GM12872 (cell line): Measurements from ENCODE around the gene KRT28.

Experiments
- TF ChIP-seq, protein P1 (sequence below): IDR thresholded peaks from 3 replicates; pipeline ENCODE4 v1.5.1; 2011; ENCODE audit warnings: low read depth, mild to moderate bottlenecking, low read length, moderate library complexity; ENCODE audit not compliant: insufficient read depth

The KRT28 gene

DNA sequence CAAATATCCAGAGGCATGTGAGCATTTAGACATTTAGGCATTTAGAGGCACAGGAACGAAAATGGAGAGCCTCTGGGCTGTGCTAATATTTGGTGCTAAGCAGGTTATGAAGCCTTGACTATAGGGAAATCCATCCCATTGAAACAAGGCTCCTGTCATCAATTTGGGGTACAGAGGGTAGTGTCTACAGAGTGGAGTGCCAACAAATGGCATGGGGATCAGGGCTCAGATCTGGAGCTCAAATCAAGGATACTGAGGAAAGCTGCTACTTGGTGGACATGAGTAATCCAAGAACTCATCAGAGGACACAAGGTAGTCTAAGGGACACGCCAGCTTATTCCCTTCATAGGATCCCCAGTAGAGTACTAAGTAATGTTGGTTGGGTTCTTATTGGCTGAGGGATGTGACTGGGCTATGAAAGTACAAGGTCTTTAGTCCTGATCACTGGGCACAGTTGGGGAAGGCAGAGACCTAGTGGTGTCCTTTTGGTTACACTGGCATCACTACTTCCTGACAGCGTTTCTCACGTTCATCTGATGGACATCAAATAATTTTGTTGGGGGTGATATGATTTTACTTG, 17.4 kb upstream of the KRT28 start:
- TF ChIP-seq, protein P1, sequence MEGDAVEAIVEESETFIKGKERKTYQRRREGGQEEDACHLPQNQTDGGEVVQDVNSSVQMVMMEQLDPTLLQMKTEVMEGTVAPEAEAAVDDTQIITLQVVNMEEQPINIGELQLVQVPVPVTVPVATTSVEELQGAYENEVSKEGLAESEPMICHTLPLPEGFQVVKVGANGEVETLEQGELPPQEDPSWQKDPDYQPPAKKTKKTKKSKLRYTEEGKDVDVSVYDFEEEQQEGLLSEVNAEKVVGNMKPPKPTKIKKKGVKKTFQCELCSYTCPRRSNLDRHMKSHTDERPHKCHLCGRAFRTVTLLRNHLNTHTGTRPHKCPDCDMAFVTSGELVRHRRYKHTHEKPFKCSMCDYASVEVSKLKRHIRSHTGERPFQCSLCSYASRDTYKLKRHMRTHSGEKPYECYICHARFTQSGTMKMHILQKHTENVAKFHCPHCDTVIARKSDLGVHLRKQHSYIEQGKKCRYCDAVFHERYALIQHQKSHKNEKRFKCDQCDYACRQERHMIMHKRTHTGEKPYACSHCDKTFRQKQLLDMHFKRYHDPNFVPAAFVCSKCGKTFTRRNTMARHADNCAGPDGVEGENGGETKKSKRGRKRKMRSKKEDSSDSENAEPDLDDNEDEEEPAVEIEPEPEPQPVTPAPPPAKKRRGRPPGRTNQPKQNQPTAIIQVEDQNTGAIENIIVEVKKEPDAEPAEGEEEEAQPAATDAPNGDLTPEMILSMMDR, result no peak

DNA sequence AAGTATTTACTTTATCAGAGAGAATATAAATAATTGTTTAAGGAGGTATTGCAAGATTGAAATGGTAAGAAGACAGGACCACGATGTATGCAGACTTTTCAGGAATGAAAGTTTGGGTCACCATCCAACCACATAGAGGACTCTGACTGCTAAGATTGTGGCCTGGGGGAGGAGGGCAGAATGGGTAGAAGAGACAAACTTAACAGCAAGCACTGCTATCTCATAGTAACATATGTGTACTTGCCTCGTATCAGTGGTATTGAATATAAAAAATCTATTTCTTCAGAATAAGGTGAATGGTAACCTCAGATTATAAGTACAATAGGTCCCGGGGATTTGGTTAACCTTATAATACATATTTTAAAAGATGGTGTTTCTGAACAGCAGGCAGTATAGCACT, 16.8 kb upstream of the KRT28 start:
- TF ChIP-seq, protein P1, result no peak

DNA sequence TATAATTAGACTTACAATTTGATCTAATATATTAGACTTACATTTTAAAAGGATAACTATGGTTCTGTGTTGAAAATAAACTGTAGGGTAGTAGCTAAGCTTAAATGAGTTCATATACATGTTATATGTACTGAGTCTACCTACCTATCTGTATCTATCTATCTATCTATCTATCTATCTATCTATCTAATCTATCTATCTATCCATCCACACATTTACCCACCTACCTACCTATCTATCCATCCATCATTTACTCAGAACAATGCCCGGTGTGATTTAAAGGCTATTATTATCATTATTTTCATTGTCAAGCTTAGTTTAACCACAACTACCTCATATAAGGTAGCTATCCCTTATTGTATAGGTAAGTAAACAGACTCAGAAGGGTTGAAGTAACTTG, 15.6 kb upstream of the KRT28 start:
- TF ChIP-seq, protein P1, result no peak

DNA sequence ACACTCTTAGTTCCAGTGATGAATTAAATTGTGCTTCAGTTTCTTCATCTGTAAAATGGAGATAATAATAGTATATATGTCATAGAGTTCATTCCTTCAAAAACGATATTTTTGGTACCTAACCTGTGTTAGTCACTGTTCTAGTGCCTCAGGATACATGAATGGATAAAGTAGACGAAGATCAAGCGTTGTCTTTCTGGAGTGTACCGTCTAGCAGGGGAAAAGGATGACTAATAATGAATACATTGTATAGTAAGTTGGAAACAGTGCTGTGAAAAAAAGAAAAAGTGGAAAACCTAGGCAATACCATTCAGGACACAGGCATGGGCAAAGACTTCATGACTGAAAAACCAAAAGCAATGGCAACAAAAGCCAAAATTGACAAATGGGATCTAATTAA, 14.0 kb upstream of the KRT28 start:
- TF ChIP-seq, protein P1, result no peak

DNA sequence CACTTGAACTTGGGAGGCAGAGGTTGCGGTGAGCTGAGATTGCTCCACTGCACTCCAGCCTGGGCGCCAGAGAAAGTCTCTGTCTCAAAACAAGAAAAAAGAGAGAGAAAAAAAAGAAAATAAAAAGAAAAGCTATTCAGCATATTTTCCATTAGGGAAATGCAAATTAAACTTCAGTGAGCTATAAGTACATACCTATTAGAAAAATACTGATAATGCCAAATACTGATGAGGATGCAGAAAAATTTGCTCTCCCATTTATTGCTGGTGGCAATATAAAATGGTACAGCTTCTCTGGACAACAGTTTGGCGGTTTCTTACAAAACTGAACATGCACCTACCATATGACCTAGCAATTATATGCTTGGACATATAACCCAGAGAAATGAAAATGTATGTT, 12.9 kb upstream of the KRT28 start:
- TF ChIP-seq, protein P1, result no peak

DNA sequence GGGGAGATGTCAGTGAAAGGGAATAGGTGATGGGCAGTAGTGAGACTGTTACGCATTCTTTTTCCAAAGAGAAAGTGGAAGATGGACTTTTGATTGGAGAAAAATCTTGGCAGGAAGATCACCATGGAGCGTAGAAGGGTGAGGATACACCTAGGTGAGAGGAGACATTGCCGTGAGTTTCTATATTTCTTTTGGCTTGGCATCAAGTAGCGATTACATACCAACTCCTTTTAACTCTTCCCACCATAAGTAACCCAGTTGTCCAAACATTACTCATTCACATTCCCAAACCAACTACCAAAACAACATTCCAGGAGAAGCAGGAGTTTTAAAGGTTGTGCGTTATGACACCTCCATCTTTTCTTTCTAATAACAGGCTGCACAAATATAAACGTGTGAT, 10.7 kb upstream of the KRT28 start:
- TF ChIP-seq, protein P1, result no peak

DNA sequence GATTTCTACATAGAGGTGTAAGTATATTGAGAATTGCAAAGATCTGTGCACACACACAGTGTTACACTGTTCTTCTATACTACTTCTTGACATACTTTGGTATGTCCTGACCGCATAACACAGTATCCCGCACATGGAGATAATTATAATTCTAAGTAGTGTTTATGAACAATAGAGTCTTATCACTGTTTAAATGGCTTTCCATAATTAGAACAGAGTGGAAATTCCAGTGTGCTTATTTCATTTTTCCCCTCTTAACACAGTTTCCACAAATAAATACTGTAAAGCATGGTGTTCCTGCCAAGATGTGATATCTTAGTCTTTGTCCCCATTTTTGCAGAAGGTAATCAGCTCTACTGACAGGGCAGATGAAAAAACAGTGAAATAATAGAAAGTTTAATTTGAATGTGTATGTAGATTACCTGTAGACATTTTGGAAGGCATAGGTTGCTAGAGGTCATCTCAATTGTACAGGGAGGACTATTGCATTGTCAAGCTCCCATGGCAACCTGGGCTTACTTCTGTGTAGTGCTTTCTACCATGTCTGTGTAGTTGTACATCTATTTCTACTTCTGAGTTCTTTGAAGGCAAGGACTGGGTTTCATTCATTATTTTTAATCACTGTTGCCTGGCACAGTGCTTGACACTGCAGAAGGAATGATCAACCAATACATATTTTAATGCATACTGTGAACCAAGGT, 10.1 kb upstream of the KRT28 start:
- TF ChIP-seq, protein P1, result no peak
